ENCODE data around the gene TUSC7.

GRCh38 chr3:116661196-116661595 is 48.4 kb upstream of the TUSC7 start:
- TF ChIP-seq CTCF (IDR thresholded peaks at IDR 0.05) (no peak), POLR2A (IDR thresholded peaks at IDR 0.05) (no peak)
